ACC112 (cell line): ENCODE data around the gene ORC1.

Experiments used
- H2AFZ ChIP-seq: fragments of 200-600 bp; sonication (generic); one replicate; pipeline ENCODE4 v1.6.0; 2017; ENCODE audit warnings: antibody characterized with exemption, low read length; ENCODE audit not compliant: unreplicated experiment
- H3K27ac ChIP-seq: fragments of 200-600 bp; sonication (generic); 2 replicates; pipeline ENCODE4 v1.5.1; 2014; ENCODE audit warnings: low read depth, mild to moderate bottlenecking, antibody characterized with exemption, low read length, moderate library complexity
- H3K27me3 ChIP-seq: fragments of 200-600 bp; sonication (generic); 2 replicates; pipeline ENCODE4 v1.6.1; 2014; ENCODE audit warnings: mild to moderate bottlenecking, antibody characterized with exemption, low read length, moderate library complexity, mixed read lengths; ENCODE audit not compliant: insufficient read depth
- H3K36me3 ChIP-seq: fragments of 200-600 bp; sonication (generic); 2 replicates; pipeline ENCODE4 v1.6.1; 2016; ENCODE audit warnings: mild to moderate bottlenecking, antibody characterized with exemption, low read length, moderate library complexity, mixed read lengths; ENCODE audit not compliant: insufficient read depth
- H3K4me1 ChIP-seq: fragments of 200-600 bp; sonication (generic); one replicate; pipeline ENCODE4 v1.6.1; 2016; ENCODE audit warnings: low read length, mixed read lengths; ENCODE audit not compliant: insufficient read depth, unreplicated experiment, control insufficient read depth
- H3K4me3 ChIP-seq: fragments of 200-600 bp; sonication (generic); 2 replicates; pipeline ENCODE4 v1.5.1; 2014; ENCODE audit warnings: mild to moderate bottlenecking, low read depth, low read length
- H3K79me2 ChIP-seq: fragments of 200-600 bp; sonication (generic); one replicate; pipeline ENCODE4 v1.6.0; 2016; ENCODE audit warnings: low read length; ENCODE audit not compliant: control insufficient read depth, unreplicated experiment, insufficient read depth

The ORC1 gene

GRCh38 chr1:52345252-52345651, 59.0 kb downstream of the ORC1 start:
- no peak overlapping the region for H2AFZ ChIP-seq
- H3K79me2 ChIP-seq, result no peaks in the 10 kb centered on the region
- H3K27ac ChIP-seq, result no peak overlapping the region
- H3K4me1 ChIP-seq, result no peaks in the 10 kb centered on the region
- no peaks in the 10 kb centered on the region for H3K27me3 ChIP-seq
- H3K36me3 ChIP-seq, result 0 out of 2 replicates have a peak, but pooled peaks cover 1% of the 10 kb centered on the region
- no peak overlapping the region for H3K4me3 ChIP-seq

- H3K36me3 ChIP-seq, result 0 out of 2 replicates have a peak, but pooled peaks cover 5% of the 10 kb centered on the region
- no peaks in the 10 kb centered on the region for H3K4me1 ChIP-seq
- H3K79me2 ChIP-seq, result no peaks in the 10 kb centered on the region
- H3K4me3 ChIP-seq, result no peak overlapping the region
- H3K27ac ChIP-seq, result no peak overlapping the region
- no peaks in the 10 kb centered on the region for H3K27me3 ChIP-seq
- H2AFZ ChIP-seq, result no peak overlapping the region
Measured at GRCh38 chr1:52343979-52344378, 60.2 kb downstream of the ORC1 start.

DNA sequence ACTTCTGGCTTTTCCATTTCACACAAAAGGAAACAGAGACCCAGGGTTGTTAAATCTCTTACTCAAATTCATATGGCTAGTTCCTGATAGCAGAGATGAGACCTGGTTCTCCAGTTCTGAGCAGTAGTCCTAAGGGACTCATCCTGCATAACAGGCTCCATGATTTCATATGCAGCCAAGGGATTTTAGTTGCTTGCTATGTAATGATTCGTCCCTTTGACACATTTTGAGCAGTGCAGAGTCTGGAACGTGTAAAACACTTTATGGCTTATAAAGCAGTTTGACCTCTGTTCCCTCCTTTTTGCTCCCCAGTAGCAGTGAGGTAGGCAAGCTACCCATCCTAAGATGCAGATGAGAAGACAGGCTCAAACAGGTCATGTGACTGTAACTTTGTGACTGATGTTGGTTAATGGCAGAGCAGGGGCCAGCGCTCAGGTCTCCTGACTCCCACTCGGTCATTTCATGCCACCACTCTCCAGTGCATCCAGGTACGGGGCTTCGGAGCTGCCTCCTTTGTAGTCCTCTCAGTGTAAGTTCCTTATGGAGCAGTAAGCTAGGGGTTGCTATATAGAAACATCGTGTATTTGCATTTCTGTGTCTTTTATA, 62.5 kb downstream of the ORC1 start:
- Histone ChIP-seq H3K4me1 (no peaks in the 10 kb centered on the region), H3K4me3 (no peak overlapping the region), H2AFZ (no peak overlapping the region), H3K36me3 (0 out of 2 replicates have a peak, but pooled peaks cover 5% of the 10 kb centered on the region), H3K79me2 (no peaks in the 10 kb centered on the region), H3K27ac (no peak overlapping the region), H3K27me3 (no peaks in the 10 kb centered on the region)

GRCh38 chr1:52337439-52337838, 66.8 kb downstream of the ORC1 start:
- no peaks in the 10 kb centered on the region for H3K27me3 ChIP-seq
- peaks cover 17% of the 10 kb centered on the region; the same call in 1 of the 2 replicates for H3K36me3 ChIP-seq
- H3K4me1 ChIP-seq, result no peaks in the 10 kb centered on the region
- no peaks in the 10 kb centered on the region for H3K79me2 ChIP-seq
- no peak overlapping the region for H3K27ac ChIP-seq
- H3K4me3 ChIP-seq, result no peak overlapping the region
- H2AFZ ChIP-seq, result no peak overlapping the region

DNA sequence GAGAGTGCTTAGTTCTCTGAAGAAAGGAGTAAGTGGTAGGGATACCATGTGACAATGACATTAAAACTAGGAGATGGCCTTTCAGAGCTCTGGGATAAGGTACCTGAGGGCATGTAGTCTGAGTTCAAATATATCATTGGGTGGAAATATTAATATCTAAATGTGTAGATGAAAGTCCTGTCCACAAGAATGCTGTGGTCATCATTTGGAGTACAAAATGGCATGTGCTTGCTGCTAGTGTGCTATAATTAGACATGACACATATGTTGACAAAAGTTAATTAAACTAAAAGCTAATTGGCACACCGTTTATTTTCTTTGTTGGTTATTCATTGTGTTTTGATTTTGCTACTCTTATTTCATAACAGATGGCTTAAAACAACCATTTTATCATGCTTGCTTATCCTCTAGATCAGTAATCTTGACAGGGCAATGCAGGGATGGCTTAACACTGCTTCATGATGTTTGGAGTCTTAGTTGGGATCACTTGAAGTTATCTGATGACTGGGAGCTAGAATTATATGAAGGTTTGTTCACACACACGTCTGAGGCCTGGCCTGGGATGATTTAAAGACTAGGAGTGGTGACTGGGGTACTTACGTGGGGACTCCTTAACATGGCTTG, 69.2 kb downstream of the ORC1 start:
- H3K79me2 ChIP-seq, result no peaks in the 10 kb centered on the region
- no peaks in the 10 kb centered on the region for H3K4me1 ChIP-seq
- H3K36me3 ChIP-seq, result peaks cover 13% of the 10 kb centered on the region; the same call in 1 of the 2 replicates
- H3K4me3 ChIP-seq, result no peak overlapping the region
- H2AFZ ChIP-seq, result no peak overlapping the region
- no peak overlapping the region for H3K27ac ChIP-seq
- no peaks in the 10 kb centered on the region for H3K27me3 ChIP-seq

DNA sequence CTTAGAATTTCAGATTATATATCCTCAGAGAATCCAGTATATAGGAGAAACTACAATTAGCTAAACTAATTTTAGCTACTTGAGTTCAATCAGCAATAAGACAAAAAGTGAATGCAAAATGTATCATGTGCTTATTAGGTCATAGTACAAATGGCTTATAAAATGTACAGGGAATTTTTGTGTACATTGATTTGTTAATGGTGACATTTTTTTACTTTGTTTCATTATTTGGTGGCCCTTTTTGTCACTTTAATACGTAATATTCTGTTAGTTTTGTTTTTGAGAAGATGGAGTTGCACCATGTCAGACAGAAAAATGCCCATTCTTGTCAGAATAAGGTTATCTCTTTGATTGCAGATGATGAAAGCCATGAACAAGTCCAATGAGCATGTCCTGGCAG, 71.8 kb downstream of the ORC1 start:
- Histone ChIP-seq H2AFZ (no peak overlapping the region), H3K4me3 (no peak overlapping the region), H3K79me2 (no peaks in the 10 kb centered on the region), H3K27me3 (no peaks in the 10 kb centered on the region), H3K4me1 (no peaks in the 10 kb centered on the region), H3K36me3 (peaks cover 12% of the 10 kb centered on the region; the same call in 1 of the 2 replicates), H3K27ac (no peak overlapping the region)

GRCh38 chr1:52328615-52329014, 75.6 kb downstream of the ORC1 start:
- Histone ChIP-seq H3K27me3 (no peaks in the 10 kb centered on the region), H2AFZ (no peak overlapping the region), H3K4me1 (no peaks in the 10 kb centered on the region), H3K4me3 (no peak overlapping the region), H3K27ac (no peak overlapping the region), H3K36me3 (no peaks in the 10 kb centered on the region), H3K79me2 (no peaks in the 10 kb centered on the region)

GRCh38 chr1:52325786-52326185, 78.4 kb downstream of the ORC1 start:
- Histone ChIP-seq H2AFZ (no peak overlapping the region), H3K4me1 (no peaks in the 10 kb centered on the region), H3K27ac (no peak overlapping the region), H3K36me3 (peaks cover 2% of the 10 kb centered on the region; the same call in 1 of the 2 replicates), H3K79me2 (no peaks in the 10 kb centered on the region), H3K4me3 (no peak overlapping the region), H3K27me3 (no peaks in the 10 kb centered on the region)

- H3K79me2 ChIP-seq, result no peaks in the 10 kb centered on the region
- no peak overlapping the region for H3K4me3 ChIP-seq
- H3K36me3 ChIP-seq, result peaks cover 2% of the 10 kb centered on the region; the same call in 1 of the 2 replicates
- no peaks in the 10 kb centered on the region for H3K4me1 ChIP-seq
- no peak overlapping the region for H2AFZ ChIP-seq
- no peaks in the 10 kb centered on the region for H3K27me3 ChIP-seq
- H3K27ac ChIP-seq, result no peak overlapping the region
Measured at GRCh38 chr1:52323731-52324130, 80.5 kb downstream of the ORC1 start.
